HG02678 (cell line): ENCODE data around the gene PRKAG2.
"Not testable (repeated sequence)": the region's sequence is repeated elsewhere in the genome, so short reads cannot be mapped to it uniquely, and the experiment has no call there.

Experiments used
- ATAC-seq: cut with Tn5 transposase; IDR thresholded peaks from one replicate; pipeline ENCODE4 v1.9.1; 2021; ENCODE audit warnings: mild to moderate bottlenecking, moderate library complexity; ENCODE audit not compliant: unreplicated experiment

Gene PRKAG2

DNA sequence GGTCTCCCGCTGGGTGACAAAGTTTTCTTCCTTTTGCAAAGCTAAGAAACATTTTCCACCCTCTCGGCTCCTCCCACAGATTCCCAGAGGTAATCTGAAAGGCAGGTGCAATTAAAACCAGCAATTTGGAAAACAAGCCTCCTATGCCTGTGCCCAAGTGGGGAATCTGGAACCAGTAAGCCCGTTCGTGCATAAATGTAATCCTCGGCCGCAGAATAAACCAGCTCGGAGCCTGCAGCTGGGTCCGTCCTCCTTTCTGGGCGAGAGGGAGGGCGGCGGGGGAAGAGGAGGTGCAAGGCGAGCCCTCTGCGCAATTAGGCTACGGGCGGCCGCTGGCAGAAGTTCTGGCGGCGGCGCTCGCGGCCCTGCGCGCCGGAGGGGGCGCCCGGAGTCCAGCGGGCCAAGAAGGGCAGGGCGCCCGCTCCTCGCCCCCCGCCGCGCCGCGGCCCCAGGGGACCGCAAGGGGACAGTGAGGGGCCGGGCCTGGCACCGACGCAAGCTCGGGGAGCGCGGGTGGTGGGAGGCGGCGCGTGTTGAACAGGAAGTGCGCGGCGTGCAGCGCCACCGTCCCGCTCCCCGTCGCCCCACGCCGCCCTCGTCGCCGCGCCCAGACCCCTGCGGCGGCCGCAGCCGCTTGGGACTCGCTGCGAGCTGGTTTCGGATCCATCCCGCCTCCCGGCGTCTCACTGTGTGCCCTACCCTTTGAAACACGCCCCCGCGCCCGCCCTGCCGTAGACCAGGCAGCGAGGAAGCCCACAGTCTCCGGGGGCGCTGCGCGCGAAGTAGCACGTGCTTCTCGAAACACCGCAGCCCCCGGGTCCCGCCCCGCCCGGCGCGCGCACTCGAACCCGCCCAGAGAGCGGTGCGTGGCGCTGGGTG, at the start of gene PRKAG2:
PRKAG2 (minus strand) TSS at position 217 of the 879 bp plus-strand sequence. CDS start 495 bp downstream, outside the sequence.
- ATAC-seq = peak; percentile 65

- ATAC-seq = no peak
Observed at GRCh38 chr7:151926336-151926712, 49.4 kb upstream of the PRKAG2 start.

DNA sequence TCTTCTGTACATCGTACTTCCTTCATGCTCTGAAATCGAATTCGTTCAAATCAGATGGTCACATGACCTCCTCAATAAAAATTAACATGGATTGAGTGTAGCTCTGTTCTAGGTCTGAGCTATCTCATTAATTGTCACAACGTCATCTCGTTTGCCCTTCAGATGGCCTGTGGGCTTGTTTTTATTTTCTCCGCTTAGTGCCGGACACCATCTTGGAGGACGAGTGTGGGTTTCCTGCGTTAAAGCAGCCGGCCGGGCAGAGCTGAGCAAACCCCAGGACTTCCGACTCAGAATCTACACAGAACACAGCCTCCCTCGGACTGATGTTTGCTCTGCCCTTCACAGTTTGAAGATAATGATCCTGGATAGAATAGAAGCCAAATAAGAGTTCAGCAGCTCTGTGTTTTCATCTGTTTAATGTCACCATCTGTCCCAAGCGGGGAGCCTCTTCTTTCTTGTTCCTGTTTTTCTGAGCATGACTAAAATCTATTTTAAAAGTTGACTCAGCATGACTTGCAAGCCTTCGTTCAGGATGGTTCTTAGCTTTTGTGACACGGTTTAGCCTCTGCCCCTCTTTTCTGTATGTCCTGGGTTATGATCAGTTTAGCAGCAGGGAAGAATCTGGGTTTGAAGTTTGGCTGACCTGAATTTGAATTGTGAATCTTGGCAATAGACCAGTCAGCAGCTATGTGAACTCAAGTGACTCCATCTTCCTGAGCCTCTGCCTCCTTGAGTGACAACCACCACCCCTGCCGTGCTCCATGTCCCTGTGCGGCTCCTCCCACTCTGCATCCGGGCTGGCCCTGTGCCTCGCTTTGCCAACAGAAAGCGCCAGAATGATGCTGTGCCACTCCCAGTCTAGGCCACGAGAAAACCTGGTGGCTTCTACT, 48.8 kb upstream of the PRKAG2 start:
- ATAC-seq = no peak

- ATAC-seq = no peak
Observed at GRCh38 chr7:151924508-151924907, 47.6 kb upstream of the PRKAG2 start.

GRCh38 chr7:151924001-151924400, 47.1 kb upstream of the PRKAG2 start:
- ATAC-seq = no peak

- no peak for ATAC-seq
Observed at GRCh38 chr7:151923097-151923876, 46.4 kb upstream of the PRKAG2 start.

GRCh38 chr7:151921451-151921850, 44.5 kb upstream of the PRKAG2 start:
- no peak for ATAC-seq

DNA sequence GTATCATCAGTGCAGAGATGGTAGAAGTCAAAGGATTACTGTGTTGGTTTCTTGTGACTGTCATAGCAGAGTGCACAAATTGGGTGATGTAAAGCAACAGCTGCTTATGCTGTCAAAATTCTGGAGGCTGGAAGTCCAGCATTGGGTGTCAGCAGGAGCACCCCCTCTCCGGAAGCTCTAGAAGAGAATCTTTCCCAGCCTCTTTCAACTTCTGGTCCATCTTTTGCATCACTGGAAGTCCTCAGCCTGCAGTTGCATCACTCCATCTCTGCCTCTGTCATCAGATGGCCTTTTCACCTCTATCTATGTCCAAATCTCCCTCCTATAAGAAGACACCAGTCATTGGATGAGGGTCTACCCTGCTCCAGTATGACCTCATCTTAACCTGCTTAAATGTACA, 43.6 kb upstream of the PRKAG2 start:
- no peak for ATAC-seq

GRCh38 chr7:151919595-151919994, 42.7 kb upstream of the PRKAG2 start:
- no peak for ATAC-seq

GRCh38 chr7:151918510-151918843, 41.6 kb upstream of the PRKAG2 start:
- no peak for ATAC-seq

DNA sequence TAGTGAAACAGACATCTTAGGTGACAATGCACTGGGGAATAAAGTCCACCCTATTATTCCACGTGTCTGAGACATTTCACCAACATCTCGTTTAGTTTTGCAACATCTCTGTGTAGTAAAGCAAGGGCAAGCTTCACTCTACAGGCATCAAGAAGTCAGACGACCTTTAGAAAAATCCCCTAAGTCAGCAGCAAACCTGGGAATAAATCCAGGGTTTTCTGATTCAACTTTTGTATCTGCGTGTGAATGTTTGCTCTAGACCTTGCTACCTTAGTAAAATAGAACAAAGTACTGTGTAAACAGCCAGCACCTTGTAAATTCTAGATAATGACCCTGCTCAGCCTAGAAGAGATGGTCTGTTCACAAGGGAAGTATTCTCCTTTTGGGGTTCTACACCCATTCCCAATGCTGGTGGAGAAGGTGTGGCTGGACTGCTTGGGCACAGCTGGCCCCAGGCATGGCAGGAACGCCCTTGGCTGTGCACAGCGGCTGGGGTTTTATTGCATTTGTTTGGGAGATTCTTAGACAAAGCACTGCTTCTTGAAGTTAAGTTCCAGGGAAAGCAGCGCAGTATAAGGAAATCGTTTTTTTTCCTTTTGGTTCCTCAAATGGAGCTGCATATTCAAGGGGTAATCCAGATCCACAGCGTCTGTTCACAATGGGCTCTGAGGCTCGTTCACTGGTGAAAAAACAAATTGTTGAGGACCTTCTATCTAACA, 41.0 kb upstream of the PRKAG2 start:
- no peak for ATAC-seq

DNA sequence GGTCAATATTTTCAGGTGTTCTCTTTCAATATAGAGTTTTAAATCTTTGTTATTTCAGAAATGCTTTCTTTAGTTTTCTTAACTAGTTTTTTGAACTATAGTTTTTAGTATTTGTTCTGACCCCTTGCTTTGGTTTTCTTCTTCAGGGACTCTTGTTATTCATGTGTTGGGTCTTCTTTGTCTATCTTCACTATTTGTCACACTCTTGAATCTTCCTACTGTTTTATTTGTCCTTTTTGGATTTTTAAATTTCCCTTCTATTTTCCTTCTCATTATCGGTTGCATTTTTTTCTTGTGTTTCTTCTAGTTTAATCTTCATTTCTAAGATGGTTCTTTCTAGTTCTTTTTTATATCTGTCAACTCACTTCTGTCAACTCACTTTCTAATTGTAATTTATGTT, 37.1 kb upstream of the PRKAG2 start:
- ATAC-seq = no peak

GRCh38 chr7:151910655-151911054, 33.7 kb upstream of the PRKAG2 start:
- ATAC-seq = not testable (repeated sequence)

GRCh38 chr7:151907115-151907514, 30.2 kb upstream of the PRKAG2 start:
- ATAC-seq = not testable (repeated sequence)

DNA sequence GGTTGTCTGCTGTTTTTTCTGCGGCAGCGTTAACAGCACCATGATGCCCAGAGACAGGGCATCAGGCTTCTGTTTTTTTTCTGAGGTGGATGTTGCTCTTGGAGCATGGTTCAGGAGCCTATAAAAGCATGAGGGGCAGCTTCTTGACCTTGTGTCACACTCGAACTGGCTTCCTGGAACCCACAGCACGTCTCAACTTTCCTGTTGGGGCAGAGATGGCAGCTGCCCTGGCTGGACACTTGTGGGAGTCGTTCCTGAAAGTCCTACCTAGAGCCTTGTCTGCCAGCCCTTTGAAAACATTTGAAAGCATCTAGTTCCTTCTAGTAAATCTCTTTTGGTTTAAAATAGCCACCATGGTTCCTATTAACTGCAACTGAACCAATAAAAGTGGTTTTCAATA, 28.9 kb upstream of the PRKAG2 start:
- no peak for ATAC-seq

DNA sequence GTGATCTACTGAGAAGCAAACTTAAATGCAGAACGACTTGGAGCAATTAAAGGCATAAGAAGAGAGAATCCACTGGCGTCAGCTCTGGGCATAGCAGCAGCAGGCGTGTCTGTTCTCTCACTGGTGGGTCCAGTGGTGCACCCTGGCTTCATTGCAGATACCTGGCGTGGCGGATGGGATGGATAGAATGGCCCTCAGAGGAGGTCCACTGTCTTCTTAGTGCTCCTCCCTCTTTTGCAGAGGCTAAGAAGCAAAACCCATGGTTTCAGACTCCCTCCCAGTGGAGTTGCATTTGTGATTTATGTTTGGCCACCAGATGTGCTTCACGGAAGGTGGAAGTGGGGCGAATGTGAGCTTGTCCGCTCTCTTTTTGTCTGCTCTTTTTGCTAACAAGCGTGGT, 28.4 kb upstream of the PRKAG2 start:
- ATAC-seq = no peak

DNA sequence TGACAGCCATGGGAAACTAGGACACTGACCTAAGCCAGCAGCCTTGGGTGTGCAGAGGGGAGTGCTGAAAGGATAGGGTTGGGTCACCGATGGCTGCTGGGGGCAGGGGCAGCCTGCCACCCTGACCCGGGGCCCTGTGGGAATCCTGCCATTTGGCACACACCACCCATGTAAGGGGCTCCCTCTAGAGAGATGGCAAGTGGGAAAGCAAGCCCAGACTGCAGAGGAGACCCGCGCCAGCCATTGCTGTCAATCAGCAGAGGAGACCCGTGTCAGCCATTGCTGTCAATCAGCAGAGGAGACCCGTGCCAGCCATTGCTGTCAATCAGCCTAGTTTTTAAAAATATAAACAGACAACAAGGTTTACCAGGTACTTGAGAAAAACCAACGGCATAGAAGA, 27.4 kb upstream of the PRKAG2 start:
- ATAC-seq = no peak

GRCh38 chr7:151903249-151904032, 26.5 kb upstream of the PRKAG2 start:
- ATAC-seq = no peak

GRCh38 chr7:151902311-151902710, 25.4 kb upstream of the PRKAG2 start:
- ATAC-seq = no peak

DNA sequence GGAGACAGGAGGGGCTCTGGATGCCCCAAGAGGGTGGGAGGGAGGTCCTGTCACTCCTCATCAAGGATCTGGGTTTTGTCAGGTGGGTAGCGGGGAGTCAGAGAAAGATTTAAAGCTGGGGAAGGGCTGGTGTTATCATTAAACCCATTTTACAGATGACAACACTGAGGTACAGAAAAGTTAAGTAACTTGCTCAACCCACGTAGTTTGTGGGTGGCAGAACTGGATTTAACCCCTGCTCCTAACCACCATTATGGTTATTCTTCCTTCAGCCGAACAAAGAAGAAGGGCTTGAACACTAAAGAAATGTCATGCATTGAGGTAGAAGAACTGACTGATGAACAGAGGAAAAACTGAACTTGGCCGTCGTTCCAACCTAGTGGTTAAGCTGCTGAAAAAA, 24.9 kb upstream of the PRKAG2 start:
- ATAC-seq = no peak
